HS-27A (cell line): ENCODE measurements around the gene MPLKIP.
"Not testable (repeated sequence)": the region's sequence is repeated elsewhere in the genome, so short reads cannot be mapped to it uniquely, and the experiment has no call there.

Experiments
- DNase-seq: peaks from one replicate; pipeline ENCODE4 v3.0.0-alpha.2; 2012; ENCODE audit warnings: low read depth, missing footprints

Gene MPLKIP

DNA sequence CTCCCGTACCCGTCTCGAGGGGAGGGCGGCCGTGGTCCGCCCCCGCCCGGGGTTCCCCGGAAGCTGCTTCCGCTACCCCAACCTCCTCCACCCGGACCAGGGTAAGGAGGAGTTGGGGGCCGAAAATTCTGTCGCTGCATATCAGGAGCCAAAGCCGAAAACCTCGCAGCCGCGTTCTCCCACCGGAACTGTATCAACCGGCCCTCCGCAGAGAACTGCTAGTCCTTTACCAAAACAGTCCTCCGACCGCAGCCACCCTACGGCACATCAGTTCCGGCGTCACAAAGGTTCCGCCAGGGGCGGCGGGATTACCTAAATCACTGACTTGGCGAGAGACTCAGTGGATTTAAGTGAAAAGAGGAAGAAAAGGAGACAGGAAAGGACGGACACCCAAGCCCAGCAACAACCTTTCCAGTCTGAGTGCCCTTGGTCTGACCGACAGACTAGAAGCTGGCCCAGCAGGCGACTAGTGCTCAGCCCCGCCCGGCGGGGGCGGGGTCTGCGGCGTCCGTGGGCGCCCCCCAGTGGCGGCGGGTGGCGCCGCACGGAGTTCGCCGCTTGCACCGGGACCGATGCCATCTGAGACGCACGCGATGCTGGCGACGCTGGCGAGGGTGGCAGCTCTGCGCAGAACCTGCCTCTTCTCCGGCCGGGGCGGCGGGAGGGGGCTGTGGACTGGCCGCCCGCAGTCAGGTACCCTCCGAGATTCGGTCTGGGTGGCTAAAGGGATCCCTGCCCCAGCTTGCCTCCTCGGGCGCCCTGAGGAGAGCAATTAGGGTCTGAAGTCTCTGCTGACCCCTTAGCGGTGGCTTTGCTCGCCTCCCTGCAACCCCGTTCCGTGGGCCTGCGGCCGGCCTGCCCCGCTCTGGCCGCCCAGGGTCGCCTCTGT, at the start of gene MPLKIP, which contains the start of gene SUGCT:
Gene MPLKIP, minus strand, starts transcription at position 195 of the 889 bp plus-strand sequence. Its CDS starts 55 bp downstream, at position 140.
Gene SUGCT, plus strand, starts transcription at position 578 of the 889 bp plus-strand sequence.
- peak; percentile 65 for DNase-seq

DNA sequence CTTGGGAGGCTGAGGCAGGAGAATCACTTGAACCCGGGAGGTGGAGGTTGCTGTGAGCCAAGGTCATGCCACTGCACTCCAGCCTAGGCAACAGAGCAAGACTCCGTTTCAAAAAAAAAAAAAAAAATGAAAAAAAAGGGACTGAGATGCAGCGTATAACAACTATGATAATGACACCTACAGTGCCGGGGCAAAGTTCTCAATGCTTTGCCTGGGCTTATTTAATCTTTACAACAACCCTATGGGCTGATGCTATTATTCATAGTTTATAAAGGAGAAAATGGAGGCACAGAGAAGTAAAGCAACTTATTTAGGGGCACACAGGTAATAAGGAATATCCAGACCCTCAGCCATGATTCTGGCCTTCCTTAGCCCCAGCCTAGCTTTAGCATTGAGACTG, 48.0 kb upstream of the MPLKIP start:
- no peak for DNase-seq

DNA sequence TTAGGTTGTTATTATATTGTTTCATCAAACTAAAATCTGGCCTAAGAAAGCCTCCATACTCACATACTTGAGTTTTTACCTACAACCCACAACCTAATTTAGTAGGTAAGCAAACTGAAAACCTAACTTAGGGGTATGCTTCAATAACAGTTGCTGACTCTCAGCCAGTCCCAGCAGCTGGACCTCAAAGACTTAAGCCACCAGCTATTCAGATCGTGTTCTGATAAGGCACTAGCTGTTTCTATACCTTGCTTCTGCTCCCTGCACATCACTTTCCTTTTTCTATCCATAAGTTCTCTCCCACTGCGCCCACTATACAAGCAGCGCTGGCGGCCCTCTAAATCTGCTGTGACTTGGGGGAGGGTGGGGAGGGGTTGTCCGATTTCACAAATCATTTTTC, 42.6 kb upstream of the MPLKIP start:
- no peak for DNase-seq

DNA sequence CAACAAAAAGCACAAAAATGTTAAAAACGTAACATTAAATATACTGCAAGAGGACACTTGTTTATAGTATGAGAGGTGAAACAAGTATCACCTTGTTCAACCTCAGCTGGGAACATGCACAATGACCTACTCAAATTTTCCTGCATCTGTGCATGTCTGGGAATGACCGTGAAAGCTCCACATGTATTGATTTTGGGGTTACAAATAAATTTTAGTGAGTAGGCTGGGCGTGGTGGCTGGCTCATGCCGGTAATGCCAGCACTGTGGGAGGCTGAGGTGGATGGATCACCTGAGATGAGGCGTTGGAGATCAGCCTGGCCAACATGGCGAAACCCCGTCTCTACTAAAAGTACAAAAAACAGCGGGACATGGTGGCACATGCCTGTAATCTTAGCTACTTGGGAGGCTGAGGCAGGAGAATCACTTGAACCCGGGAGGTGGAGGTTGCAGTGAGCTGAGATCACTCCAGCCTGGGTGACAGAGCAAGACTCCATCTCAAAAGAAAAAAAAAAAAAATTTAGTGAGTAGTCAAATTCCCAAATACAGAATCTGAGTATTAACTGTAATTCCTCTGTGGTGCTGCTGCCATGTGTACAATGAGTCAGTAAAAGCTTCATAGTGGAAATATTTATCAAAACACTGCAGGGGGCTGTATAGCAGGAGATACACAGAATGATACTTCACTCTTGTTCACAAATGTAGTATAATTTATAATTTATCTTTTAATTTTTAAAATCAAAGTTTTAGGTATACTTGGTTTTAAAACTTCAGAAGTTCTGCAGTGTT, 41.5 kb upstream of the MPLKIP start:
- DNase-seq = no peak

DNA sequence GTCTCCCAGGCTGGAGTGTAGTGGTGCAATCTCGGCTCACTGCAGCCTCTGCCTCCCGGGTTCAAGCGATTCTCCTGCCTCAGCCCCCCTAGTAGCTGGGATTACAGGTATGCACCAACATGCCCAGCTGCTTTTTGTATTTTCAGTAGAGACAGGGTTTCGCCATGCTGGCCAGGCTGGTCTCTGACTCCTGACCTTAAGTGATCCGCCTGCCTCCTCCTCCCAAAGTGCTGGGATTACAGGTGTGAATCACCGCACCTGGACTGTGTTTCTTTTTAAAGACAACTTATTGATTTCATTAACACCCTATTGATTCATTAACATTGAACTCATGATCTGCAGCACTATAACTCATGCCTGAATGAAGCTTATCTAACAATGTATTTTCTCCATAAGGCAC, 40.8 kb upstream of the MPLKIP start:
- not testable (repeated sequence) for DNase-seq

DNA sequence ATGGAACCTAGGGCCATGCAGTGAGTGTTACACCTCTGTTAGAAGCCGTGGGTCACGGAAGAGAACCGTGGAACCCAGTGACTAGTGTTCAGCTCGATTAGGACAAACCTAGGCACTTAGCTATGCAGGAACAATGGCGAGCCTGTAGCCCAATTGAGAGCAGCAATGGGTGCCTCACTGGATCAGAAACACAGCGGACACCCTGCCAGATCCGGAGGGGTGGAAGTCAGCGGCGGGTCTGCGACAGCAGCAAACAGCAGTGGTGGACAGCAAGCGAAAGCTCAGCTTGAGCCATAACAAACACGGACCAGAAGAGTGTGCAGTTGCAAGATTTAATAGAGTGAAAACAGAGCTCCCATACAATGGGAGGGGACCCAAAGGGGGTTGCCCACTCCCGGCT, 38.7 kb upstream of the MPLKIP start:
- not testable (repeated sequence) for DNase-seq

DNA sequence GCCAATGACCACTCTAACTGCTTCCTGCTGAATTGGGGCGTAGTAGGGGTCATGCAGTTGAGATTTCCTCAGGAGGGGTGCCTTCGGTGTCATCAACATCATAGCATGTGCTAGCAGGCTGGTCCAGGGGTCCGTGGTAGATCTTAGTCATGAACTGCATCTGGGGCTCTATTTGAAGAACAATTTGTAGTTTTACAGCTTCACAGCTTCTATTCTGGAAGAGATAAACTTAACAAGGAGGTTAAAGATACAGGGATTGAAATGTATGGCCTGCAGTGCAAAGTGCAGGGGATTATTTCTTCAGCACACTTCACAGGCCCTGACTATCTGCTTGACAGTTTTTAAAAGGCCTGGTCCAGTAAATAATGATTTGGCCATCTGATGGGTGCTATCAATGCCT, 33.8 kb upstream of the MPLKIP start:
- DNase-seq = not testable (repeated sequence)

DNA sequence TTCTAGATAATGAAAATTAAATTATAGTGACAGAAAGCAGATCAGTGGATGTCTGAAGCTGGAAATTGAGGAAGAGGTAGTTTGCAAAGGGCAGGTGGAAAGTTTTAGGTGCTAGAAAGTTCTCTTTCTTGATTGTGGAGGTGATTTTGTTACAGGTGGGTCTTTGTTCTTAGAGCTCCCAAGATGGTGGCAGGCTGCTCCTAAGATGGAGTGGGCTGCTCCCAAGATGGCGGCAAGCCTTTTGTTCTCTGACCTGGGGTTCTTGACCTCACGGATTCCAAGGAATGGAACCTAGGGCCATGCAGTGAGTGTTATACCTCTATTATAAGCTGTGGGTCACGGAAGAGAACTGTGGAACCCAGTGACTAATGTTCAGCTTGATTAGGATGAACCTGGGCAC, 32.9 kb upstream of the MPLKIP start:
- DNase-seq = no peak

DNA sequence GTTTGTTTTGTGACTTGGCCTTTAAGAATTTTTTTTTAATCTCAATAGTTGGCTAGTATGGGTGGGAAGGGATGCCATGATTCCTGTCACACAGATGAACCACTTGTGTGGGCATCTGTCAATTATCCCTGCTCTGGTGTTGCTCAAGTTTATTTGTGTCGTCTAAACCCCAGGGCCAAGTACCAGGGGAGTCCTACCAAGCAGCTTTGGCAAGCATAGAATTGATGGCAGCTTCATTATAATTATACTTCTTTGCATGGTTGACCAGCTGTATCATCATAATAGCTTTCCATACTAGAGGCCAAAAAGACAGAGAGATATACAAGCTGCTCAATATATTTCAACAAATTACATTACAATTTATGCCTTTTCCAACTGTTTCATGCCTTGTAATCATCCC, 30.8 kb upstream of the MPLKIP start:
- DNase-seq = no peak

DNA sequence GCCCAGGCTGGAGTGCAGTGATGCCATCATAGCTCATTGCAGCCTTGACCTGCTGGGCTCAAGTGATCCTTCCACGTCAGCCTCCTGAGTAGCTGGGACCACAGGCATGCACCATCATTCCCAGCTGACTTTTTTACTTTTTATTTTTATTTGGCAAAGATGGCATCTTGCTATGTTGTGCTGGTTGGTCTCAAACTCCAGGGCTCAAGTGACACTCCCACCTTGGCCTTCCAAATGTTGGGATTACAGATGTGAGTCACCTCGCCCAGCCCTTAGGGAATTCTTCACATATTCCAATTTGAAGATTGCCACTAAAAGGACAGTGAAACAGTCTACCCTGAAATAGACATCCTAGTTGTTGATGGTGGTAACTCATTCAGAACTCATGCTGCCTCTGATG, 28.1 kb upstream of the MPLKIP start:
- peak; percentile 43 for DNase-seq

DNA sequence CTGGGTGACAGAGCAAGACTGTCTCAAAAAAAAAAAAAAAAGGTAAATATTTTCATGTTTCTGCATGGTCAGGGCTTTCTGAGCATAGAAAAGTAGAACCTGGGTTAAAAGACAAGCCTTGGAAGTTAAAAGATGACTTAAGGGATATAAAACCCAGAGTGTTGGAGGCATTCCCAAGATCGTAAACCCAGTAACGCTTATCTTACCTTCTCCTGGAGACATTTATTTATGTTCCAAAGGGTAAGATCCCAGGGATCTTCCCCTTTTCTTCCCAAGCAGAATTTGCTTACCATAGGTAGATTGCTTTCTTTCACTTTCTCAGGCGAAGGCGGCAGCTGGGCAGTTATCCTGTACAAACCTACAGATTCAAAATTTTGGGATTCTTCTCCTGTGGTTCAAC, 22.6 kb upstream of the MPLKIP start:
- DNase-seq = no peak

DNA sequence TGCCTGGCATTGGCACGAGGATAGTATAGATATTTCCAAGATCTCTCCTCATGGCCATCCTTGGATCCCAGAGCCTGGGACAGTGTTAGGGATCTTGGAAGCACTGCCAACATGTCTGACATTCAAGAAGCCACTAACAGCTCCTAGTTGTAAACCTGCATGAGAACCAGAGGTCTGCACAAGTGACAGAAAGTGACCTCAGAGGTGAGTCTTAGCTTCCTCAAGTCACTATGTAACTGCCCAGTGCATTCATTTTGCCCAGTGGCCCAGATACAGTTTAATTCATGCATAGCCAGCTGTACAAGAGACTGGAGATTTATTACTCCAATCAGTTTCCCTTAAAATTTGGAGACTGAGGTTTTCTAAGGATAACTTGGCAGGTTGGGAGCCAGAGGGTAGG, 17.1 kb upstream of the MPLKIP start:
- DNase-seq = no peak

DNA sequence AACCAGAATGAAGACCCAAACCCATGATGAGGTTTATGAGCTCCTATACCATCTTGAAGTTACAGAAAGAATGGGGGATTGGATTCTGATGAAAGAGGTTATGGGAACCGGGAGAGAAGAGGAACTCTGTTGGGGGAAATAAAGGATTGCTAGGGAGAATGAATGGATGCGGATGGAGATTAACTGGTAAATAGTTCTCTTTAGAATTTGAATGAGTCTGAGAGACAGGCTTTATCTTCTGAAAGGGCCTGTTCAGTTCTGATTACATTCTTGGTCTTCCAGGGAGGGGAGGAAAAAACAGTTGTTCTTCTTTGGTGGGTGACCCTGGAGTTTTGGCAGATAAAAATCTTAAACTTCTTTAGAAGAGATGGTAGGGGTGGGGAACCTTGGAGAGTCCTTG, 14.2 kb upstream of the MPLKIP start:
- DNase-seq = no peak

DNA sequence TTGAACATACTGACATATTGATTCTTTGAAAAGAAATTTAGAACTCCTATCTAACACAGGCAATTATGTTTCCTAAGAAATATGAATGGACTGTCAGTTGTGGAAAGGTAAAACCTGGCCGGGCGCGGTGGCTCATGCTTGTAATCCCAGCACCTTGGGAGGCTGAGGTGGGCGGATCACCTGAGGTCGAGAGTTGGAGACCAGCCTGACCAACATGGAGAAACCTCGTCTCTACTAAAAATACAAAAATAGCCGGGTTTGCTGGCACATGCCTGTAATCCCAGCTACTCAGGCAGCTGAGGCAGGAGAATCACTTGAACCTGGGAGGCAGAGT, 13.8 kb upstream of the MPLKIP start:
- DNase-seq = not testable (repeated sequence)

DNA sequence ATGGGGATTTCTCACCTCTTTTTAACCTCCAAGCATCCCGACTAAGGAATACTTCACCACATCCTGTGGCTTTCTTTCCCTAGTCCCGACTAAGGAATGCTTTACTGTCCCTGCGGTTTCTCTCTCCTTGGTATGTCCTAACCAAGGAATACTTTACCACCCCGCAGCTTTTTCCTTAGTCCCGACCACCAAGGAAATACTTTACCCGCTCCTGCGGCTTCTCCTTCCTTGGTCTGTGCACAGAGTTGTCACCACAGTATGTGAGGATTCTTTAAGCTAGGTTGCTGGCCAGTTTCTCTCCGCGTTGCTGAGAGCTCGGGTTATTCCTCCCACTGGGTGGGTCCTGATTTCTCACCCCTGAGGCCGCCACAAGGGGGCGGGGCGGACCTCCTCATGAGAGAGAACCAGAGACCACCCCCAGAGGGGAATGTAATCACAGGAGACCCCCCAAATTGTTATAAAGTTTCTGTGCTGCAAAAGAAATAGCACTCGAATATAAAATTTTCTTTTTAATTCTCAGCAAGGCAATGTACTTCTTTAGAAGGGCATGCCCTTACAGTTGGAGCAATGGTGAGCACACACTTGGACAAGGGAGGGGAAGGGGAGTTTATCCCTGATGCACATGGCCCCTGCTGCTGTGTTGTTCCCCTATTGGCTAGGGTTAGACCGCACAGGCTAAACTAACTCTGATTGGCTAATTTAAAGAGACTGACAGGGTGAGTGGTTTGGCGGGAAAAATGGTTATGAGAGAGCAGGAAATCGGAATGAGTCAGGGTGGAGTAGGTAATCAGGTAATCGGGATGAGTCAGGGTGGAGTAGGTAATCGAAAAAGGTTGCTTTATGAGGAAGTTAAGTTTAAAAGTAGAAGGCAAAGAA, 13.2 kb upstream of the MPLKIP start:
- no peak for DNase-seq

DNA sequence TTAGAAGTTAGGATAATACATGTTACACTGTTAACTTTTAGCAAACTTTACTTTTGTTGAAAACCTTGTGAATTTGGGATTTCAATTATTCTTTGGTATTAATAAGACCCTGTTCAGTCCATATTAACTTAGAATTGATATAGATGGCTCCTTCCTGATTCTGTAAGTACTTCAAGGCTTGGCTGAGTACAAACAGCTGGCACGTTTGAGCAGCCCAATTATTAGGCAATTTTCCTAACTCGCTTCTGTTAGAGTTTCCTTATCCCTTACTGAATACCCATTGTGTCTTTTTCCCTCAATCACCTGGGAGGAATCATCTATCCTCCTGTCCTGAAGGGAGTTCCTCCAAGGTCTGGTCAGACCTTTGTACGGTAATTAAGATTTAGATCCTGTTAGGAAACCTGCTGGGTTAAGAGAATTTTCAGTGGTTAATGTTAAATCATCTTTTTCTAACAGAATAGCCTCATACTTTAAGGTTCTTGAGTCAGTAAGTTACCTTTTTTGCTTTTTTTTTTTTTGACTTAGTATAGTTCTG, 11.2 kb upstream of the MPLKIP start:
- DNase-seq = not testable (repeated sequence)

DNA sequence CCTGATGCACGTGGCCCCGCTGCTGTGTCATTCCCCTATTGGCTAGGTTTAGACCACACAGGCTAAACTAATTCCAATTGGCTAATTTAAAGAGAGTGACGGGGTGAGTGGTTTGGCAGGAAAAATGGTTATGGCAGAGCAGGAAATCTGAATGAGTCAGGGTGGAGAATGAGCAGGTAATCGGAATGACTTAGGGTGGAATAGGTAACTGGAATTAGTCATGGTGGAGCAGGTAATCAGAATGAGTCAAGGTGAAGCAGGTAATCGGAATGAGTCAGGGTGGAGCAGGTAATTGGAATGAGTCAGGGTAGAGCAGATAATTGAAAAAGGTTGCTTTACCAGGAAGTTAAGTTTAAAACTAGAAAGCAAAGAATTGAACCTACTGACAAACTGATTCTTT, 7.5 kb upstream of the MPLKIP start:
- not testable (repeated sequence) for DNase-seq

DNA sequence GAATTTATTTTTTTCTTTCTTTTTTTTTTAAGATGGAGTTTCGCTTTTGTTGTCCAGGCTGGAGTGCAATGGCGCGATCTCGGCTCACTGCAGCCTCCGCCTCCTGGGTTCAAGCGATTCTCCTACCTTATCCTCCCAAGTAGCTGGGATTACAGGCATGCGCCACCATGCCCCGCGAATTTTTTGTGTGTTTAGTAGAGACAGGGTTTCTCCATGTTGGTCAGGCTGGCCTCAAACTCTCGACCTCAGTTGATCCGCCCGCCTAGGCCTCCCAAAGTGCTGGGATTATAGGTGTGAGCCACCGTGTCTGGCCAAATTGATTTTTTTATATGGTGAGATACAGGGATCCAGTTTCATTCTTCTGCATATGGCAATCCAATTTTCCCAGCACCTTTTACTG, 5.5 kb upstream of the MPLKIP start:
- DNase-seq = not testable (repeated sequence)

DNA sequence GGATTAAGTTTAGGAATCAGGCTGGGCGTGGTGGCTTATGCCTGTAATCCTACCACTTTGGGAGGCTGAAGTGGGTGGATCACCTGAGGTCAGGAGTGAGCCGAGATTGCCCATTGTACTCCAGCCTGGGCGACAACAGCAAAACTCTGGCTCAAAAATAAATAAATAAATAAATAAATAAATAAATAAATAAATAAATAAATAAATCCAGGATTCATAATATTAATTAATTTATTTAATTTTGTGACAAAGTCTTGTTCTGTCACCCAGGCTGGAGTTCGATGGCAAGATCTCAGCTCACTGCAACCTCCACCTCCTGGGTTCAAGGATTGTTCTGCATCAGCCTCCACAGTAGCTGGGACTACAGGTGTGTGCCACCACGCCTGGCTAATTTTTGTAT, 4.6 kb upstream of the MPLKIP start:
- DNase-seq = no peak

DNA sequence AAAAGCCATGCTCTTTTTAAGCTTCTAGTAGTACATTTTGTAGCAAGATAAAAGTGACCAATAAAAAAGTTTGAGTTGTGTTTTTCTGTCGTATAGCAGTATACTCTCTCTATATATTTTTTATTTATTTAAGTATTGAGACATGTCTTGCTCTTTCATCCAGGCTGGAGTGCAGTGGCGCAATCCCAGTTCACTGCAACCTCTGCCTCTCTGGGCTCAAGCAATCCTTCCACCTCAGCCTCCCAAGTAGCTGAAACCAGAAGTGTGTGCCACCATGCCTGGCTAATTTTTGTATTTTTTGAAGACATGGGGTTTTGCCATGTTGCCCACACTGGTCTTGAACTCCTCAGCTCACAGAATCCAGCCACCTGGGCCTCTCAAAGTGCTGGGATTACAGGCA, 3.1 kb upstream of the MPLKIP start:
- no peak for DNase-seq

DNA sequence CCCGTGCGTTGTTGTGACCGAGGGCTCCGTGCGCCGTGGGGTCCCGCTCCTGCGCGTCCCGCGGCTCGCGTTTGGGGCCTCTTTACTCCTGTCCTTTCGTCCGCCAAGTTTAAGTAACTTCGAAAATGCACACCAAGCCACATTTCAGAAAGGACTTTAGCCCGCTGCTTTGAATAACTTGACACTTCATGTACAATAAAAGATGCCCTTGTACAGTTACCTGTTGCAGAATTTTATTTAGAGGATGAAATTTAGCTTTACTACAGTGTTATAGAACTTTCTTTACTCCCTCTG, 842 bp upstream of the MPLKIP start:
- DNase-seq = no peak
